ENCODE results near the gene ERAP2.

DNA sequence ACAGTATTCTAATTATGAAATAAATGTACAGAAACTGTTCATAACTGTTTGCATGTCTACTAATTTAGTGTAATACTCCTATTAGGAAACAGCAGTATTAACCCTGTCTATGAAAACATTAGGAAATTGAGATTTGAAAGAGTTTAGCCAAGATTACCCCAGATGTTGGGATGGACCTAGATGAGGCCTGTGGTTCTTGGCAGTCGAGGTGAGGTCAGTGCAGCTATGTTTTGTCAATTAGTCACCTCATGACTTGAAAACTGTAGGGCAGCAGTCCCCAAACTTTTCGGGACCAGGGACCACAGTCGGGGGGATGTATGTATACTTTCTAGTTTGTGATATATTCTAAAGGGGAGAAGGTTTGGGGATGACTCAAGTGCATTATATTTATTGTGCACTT, 64.3 kb downstream of the ERAP2 start:
- TF ChIP-seq, protein P1, sequence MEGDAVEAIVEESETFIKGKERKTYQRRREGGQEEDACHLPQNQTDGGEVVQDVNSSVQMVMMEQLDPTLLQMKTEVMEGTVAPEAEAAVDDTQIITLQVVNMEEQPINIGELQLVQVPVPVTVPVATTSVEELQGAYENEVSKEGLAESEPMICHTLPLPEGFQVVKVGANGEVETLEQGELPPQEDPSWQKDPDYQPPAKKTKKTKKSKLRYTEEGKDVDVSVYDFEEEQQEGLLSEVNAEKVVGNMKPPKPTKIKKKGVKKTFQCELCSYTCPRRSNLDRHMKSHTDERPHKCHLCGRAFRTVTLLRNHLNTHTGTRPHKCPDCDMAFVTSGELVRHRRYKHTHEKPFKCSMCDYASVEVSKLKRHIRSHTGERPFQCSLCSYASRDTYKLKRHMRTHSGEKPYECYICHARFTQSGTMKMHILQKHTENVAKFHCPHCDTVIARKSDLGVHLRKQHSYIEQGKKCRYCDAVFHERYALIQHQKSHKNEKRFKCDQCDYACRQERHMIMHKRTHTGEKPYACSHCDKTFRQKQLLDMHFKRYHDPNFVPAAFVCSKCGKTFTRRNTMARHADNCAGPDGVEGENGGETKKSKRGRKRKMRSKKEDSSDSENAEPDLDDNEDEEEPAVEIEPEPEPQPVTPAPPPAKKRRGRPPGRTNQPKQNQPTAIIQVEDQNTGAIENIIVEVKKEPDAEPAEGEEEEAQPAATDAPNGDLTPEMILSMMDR (IDR thresholded peaks at IDR 0.05): no peak
- TF ChIP-seq POLR2A (IDR thresholded peaks at IDR 0.05) (no peak), POLR2AphosphoS5 (IDR thresholded peaks at IDR 0.05; ENCODE audit: insufficient read depth in 1 of 2, low read depth in 1 of 2) (no peak)
